Smooth muscle cell (in vitro differentiated cells): ENCODE results near the gene CD52. TPM values are rescaled to one million over a fixed set of nuclear protein-coding genes. Genes with fewer than 3 reads are reported as not detected.

Experiments used
- DNase-seq: peaks from one replicate; lab custom pipeline; 2025; ENCODE audit not compliant: unreplicated experiment; lab: John Stamatoyannopoulos, UW
- H2AFZ ChIP-seq: fragments of 200-600 bp; sonication (generic); 2 replicates; pipeline ENCODE4 v1.6.0; 2016; ENCODE audit warnings: antibody characterized with exemption, low read depth, mild to moderate bottlenecking
- H3F3A ChIP-seq: fragments of 200-600 bp; sonication (generic); 2 replicates; pipeline ENCODE4 v1.6.0; 2017; ENCODE audit warnings: antibody characterized with exemption, low read depth
- H3K27ac ChIP-seq: fragments of 200-600 bp; sonication (generic); 2 replicates; pipeline ENCODE4 v1.5.1; 2016; ENCODE audit warnings: low read depth, mild to moderate bottlenecking
- H3K27me3 ChIP-seq: fragments of 200-600 bp; sonication (generic); 2 replicates; pipeline ENCODE4 v1.6.1; 2016; ENCODE audit warnings: low read depth, mild to moderate bottlenecking
- H3K36me3 ChIP-seq: fragments of 200-600 bp; sonication (generic); 2 replicates; pipeline ENCODE4 v1.5.1; 2016; ENCODE audit warnings: low read depth
- H3K4me1 ChIP-seq: fragments of 200-600 bp; sonication (generic); 2 replicates; pipeline ENCODE4 v1.5.1; 2016; ENCODE audit warnings: low read depth
- H3K4me2 ChIP-seq: fragments of 200-600 bp; sonication (generic); 2 replicates; pipeline ENCODE4 v1.6.0; 2016; ENCODE audit warnings: mild to moderate bottlenecking
- H3K4me3 ChIP-seq: fragments of 200-600 bp; sonication (generic); 2 replicates; pipeline ENCODE4 v1.5.1; 2016; ENCODE audit warnings: mild to moderate bottlenecking
- H3K79me2 ChIP-seq: fragments of 200-600 bp; sonication (generic); 2 replicates; pipeline ENCODE4 v1.6.0; 2016; ENCODE audit warnings: low read depth, mild to moderate bottlenecking
- H3K9ac ChIP-seq: fragments of 200-600 bp; sonication (generic); 2 replicates; pipeline ENCODE4 v1.6.0; 2016; ENCODE audit warnings: low read depth
- H3K9me3 ChIP-seq: fragments of 200-600 bp; sonication (generic); replicated peaks from 2 replicates; pipeline ENCODE4 v1.5.1; 2016; ENCODE audit warnings: low read depth
- H4K20me1 ChIP-seq: fragments of 200-600 bp; sonication (generic); 2 replicates; pipeline ENCODE4 v1.6.0; 2016; ENCODE audit warnings: low read depth
- WGBS: methylation state at CpG from one replicate; pipeline ENCODE4 v1.1.7; 2016; ENCODE audit warnings: low lambda C conversion rate; 5-methylcytosine and 5-hydroxymethylcytosine counted together
- polyA plus RNA-seq: library from polyadenylated mRNA; unstranded; fragments of >200 nt; fragmentation: Nextera tagmentation; extraction: Ambion mirVana; gene quantifications from 2 replicates; pipeline ENCODE4 v1.2.1, GENCODE V29; 2016
- total RNA-seq: library from RNA; depleted of rRNA; stranded (reverse); fragments of >200 nt; gene quantifications from 2 replicates; pipeline ENCODE4 v1.2.3, GENCODE V29; 2014
- TF ChIP-seq, protein P1 (sequence below): fragments of 200-600 bp; sonication (generic); IDR thresholded peaks from 2 replicates; pipeline ENCODE4 v1.5.1; 2017; ENCODE audit warnings: borderline replicate concordance, mild to moderate bottlenecking, antibody characterized with exemption; ENCODE audit not compliant: insufficient read depth, poor library complexity, severe bottlenecking

CD52 gene
- total and polyA plus RNA-seq, 2 experiments from 2014 or later: 0.39 TPM; not detected in 1

DNA sequence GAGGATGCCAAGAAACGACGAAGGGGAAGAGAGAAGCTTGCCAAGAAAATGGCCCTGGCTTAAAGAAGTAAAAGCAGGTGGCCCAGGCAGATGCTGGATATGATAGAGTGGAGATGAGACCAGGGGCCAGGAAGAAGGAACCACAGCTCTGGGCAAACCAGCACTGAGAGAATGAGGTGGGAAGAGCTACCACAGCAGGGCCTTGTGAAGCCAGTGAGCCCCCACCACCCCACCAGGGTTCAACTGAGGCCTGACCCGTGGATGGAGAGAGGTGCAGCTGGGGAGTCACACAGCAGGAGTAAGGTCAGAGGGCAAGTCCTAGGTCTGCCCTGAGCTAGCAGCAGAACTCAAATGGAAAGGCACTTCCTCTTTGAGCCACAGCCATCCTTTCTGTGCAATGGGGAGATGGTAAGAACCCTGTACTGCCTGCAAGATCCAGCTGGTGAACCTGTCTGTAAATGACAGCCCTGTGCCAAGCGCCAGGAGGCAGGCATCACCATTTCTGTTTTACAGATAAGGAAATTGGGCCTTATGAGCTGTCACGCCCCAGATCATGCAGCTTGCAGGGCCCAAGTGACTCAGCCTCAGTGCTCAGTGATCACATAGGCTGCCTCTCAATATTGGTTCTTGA is 29.3 kb upstream of the CD52 start:
- H3K36me3 ChIP-seq: no peaks in the 10 kb centered on the region
- no peak overlapping the region for H2AFZ ChIP-seq
- no peak overlapping the region for H3K4me2 ChIP-seq
- H3F3A ChIP-seq: peaks cover 7% of the 10 kb centered on the region
- H3K9me3 ChIP-seq: no peaks in the 10 kb centered on the region
- H3K9ac ChIP-seq: no peak overlapping the region
- TF ChIP-seq, protein P1, sequence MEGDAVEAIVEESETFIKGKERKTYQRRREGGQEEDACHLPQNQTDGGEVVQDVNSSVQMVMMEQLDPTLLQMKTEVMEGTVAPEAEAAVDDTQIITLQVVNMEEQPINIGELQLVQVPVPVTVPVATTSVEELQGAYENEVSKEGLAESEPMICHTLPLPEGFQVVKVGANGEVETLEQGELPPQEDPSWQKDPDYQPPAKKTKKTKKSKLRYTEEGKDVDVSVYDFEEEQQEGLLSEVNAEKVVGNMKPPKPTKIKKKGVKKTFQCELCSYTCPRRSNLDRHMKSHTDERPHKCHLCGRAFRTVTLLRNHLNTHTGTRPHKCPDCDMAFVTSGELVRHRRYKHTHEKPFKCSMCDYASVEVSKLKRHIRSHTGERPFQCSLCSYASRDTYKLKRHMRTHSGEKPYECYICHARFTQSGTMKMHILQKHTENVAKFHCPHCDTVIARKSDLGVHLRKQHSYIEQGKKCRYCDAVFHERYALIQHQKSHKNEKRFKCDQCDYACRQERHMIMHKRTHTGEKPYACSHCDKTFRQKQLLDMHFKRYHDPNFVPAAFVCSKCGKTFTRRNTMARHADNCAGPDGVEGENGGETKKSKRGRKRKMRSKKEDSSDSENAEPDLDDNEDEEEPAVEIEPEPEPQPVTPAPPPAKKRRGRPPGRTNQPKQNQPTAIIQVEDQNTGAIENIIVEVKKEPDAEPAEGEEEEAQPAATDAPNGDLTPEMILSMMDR: no peak
- peaks cover 9% of the 10 kb centered on the region for H4K20me1 ChIP-seq
- H3K79me2 ChIP-seq: no peaks in the 10 kb centered on the region
- H3K4me1 ChIP-seq: peaks cover 11% of the 10 kb centered on the region
- 87% methylated on average over 5 of the region's 5 CpGs for WGBS
- H3K27me3 ChIP-seq: no peaks in the 10 kb centered on the region
- DNase-seq: no peak
- H3K4me3 ChIP-seq: no peak overlapping the region
- H3K27ac ChIP-seq: no peak overlapping the region

DNA sequence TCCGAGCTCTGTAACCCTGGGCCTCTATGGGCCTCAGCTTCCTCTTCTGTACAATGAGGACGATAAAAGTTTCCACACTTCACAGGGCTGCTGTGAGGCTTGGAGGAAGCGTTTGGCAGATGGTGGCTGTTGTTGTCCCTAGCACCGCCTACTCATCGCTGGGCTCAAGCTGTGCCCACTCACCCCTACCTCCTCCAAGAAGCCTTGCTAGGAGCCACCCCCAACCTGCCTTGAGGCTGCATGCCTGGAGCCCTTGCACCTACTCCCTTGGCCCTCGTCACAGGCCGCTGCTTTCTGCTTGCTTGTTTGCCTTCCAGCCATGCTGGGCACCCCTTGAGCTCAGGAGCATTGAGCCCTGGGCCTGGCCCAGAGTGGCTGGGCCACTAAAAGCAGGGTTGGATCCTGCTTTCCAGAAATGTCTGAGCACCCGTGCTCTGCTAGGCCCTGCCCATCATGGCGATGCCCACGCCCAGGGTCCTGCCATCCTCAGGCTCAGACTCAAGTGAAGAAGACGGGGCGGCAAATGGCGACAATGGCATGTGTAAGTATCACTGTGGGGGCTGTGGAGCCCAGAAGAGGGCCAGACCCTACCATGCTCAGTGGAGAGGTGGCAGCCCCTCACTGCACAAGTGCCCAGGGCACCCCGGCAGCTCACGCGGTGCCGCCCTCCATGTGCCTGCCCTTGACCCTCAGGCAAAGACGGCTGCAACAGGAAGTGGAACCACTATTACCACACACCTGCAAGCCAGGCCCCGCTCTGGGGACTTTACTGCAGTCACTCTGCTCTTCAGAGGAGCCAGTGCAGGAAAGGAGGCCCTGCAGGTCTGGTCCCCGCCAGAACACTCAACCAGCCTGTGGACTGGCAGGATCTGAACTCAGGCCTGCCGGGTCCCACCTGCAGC is 28.3 kb upstream of the CD52 start:
- Histone ChIP-seq H2AFZ (no peak overlapping the region), H4K20me1 (no peaks in the 10 kb centered on the region), H3K4me1 (peaks cover 11% of the 10 kb centered on the region), H3K27ac (no peak overlapping the region), H3K27me3 (no peaks in the 10 kb centered on the region), H3K4me3 (no peak overlapping the region), H3K79me2 (no peaks in the 10 kb centered on the region), H3K36me3 (no peaks in the 10 kb centered on the region), H3K9me3 (no peaks in the 10 kb centered on the region), H3F3A (no peaks in the 10 kb centered on the region), H3K9ac (no peak overlapping the region), H3K4me2 (no peak overlapping the region)
- TF ChIP-seq, protein P1: no peak
- WGBS: 90% methylated on average over 21 of the region's 21 CpGs
- no peak for DNase-seq

DNA sequence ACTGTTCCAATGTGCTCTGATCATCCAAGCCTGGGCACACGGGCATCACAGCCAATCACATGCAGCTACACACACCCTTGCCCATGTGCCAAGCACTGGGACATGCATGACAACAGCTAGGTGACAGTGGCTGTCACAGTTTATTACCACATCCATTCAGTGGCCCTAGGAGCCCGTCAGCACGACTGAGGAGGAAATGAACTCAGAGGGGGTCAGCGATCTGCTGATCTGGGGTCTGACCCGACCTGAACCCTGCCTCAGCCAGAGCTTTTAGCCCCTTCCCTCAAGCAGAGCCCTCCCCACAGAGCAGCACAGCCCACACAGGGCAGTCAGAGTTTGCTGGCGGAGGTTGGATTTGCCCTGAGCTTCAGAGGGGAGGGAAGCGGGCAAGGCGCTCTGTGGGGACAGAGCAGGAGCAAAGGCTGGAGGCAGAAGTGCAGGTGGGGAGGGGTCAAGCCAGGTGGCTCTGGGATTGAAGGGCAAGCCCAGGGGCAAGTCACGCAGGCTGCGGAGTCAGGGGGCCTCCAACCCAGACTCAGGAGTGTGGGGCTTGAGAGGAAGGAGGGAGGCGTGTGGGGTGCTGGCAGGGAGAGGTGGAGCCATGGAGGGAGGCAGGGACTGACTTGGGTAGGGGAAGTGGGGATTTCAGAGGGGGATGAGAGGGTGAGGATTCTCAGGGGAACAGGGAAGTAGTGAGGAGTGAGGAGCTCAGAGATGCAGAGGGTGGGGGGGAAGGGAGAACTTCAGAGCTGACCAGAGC is 27.5 kb upstream of the CD52 start:
- Histone ChIP-seq H3F3A (no peaks in the 10 kb centered on the region), H3K79me2 (no peaks in the 10 kb centered on the region), H3K4me3 (no peak overlapping the region), H3K4me2 (no peak overlapping the region), H3K27ac (no peak overlapping the region), H3K9ac (no peak overlapping the region), H3K36me3 (no peaks in the 10 kb centered on the region), H3K27me3 (no peaks in the 10 kb centered on the region), H3K4me1 (peaks cover 5% of the 10 kb centered on the region), H2AFZ (no peak overlapping the region), H3K9me3 (no peaks in the 10 kb centered on the region), H4K20me1 (no peaks in the 10 kb centered on the region)
- 82% methylated on average over 11 of the region's 11 CpGs for WGBS
- no peak for DNase-seq
- TF ChIP-seq, protein P1: no peak
